ENCODE data around the gene DOCK4. TPM values are rescaled to one million over a fixed set of nuclear protein-coding genes. Genes with fewer than 3 reads are reported as not detected.

Gene DOCK4
- total RNA-seq, 1 donor from 2014 or later = 32.2 TPM

GRCh38 chr7:112068967-112069366, 137.2 kb downstream of the DOCK4 start:
- Mint-ChIP-seq H3K36me3 (ENCODE audit: low read depth, unreplicated experiment) (peaks cover 2% of the 10 kb centered on the region), H3K4me3 (ENCODE audit: unreplicated experiment) (no peak overlapping the region), H3K27ac (ENCODE audit: unreplicated experiment) (no peak overlapping the region), H3K9me3 (ENCODE audit: unreplicated experiment) (no peaks in the 10 kb centered on the region), H3K4me1 (ENCODE audit: low read depth, unreplicated experiment) (peaks cover 40% of the 10 kb centered on the region), H3K27me3 (ENCODE audit: low read depth, unreplicated experiment) (no peaks in the 10 kb centered on the region)
- Histone ChIP-seq H2AFZ (ENCODE audit: low read depth, low read length) (no peak overlapping the region), H3K27me3 (ENCODE audit: insufficient read depth, low read length) (no peaks in the 10 kb centered on the region), H3K79me2 (ENCODE audit: insufficient read depth, low read length) (no peaks in the 10 kb centered on the region), H3K4me2 (ENCODE audit: low read length) (no peak overlapping the region), H3K9me3 (ENCODE audit: insufficient read depth, low read depth, low read length) (no peaks in the 10 kb centered on the region), H4K20me1 (ENCODE audit: insufficient read depth, low read length) (no peaks in the 10 kb centered on the region), H3K9ac (ENCODE audit: low read length) (no peak overlapping the region), H3K27ac (ENCODE audit: low read depth, low read length) (no peak overlapping the region), H3K4me1 (ENCODE audit: insufficient read depth, low read length) (peaks cover 5% of the 10 kb centered on the region), H3K4me3 (ENCODE audit: insufficient read depth, low read depth, low read length) (no peak overlapping the region), H3K36me3 (ENCODE audit: insufficient read depth, low read length) (no peaks in the 10 kb centered on the region)
- TF ChIP-seq EZH2 (IDR thresholded peaks at IDR 0.05; ENCODE audit: insufficient read depth, low read length) (no peak), CTCF (IDR thresholded peaks at IDR 0.05; ENCODE audit: insufficient read depth, low read depth, low read length) (no peak)
- DNase-seq (ENCODE audit: low read depth) (no peak), FAIRE-seq (no peak)

GRCh38 chr7:112067632-112068540, 138.3 kb downstream of the DOCK4 start:
- Mint-ChIP-seq H3K4me3 (ENCODE audit: unreplicated experiment) (no peak overlapping the region), H3K27ac (ENCODE audit: unreplicated experiment) (no peak overlapping the region), H3K36me3 (ENCODE audit: low read depth, unreplicated experiment) (peaks cover under 1% of the 10 kb centered on the region), H3K27me3 (ENCODE audit: low read depth, unreplicated experiment) (no peaks in the 10 kb centered on the region), H3K4me1 (ENCODE audit: low read depth, unreplicated experiment) (peaks cover 39% of the 10 kb centered on the region), H3K9me3 (ENCODE audit: unreplicated experiment) (no peaks in the 10 kb centered on the region)
- Histone ChIP-seq H3K27me3 (ENCODE audit: insufficient read depth, low read length) (no peaks in the 10 kb centered on the region), H3K4me3 (ENCODE audit: insufficient read depth, low read depth, low read length) (no peak overlapping the region), H4K20me1 (ENCODE audit: insufficient read depth, low read length) (no peaks in the 10 kb centered on the region), H3K9ac (ENCODE audit: low read length) (no peak overlapping the region), H3K4me2 (ENCODE audit: low read length) (no peak overlapping the region), H3K4me1 (ENCODE audit: insufficient read depth, low read length) (peaks cover 5% of the 10 kb centered on the region), H3K36me3 (ENCODE audit: insufficient read depth, low read length) (no peaks in the 10 kb centered on the region), H2AFZ (ENCODE audit: low read depth, low read length) (no peak overlapping the region), H3K27ac (ENCODE audit: low read depth, low read length) (no peak overlapping the region), H3K79me2 (ENCODE audit: insufficient read depth, low read length) (no peaks in the 10 kb centered on the region), H3K9me3 (ENCODE audit: insufficient read depth, low read depth, low read length) (no peaks in the 10 kb centered on the region)
- FAIRE-seq = no peak
- no peak for TF ChIP-seq EZH2 (IDR thresholded peaks at IDR 0.05; ENCODE audit: insufficient read depth, low read length)
- no peak for TF ChIP-seq CTCF (IDR thresholded peaks at IDR 0.05; ENCODE audit: insufficient read depth, low read depth, low read length)
- no peak for DNase-seq (ENCODE audit: low read depth)

GRCh38 chr7:112067200-112067599, 139.0 kb downstream of the DOCK4 start:
- Mint-ChIP-seq H3K4me3 (ENCODE audit: unreplicated experiment) (peak overlapping the region; percentile 28), H3K4me1 (ENCODE audit: low read depth, unreplicated experiment) (peaks cover 33% of the 10 kb centered on the region), H3K27ac (ENCODE audit: unreplicated experiment) (no peak overlapping the region), H3K9me3 (ENCODE audit: unreplicated experiment) (no peaks in the 10 kb centered on the region), H3K36me3 (ENCODE audit: low read depth, unreplicated experiment) (no peaks in the 10 kb centered on the region), H3K27me3 (ENCODE audit: low read depth, unreplicated experiment) (no peaks in the 10 kb centered on the region)
- FAIRE-seq = no peak
- DNase-seq (ENCODE audit: low read depth) = no peak
- TF ChIP-seq EZH2 (IDR thresholded peaks at IDR 0.05; ENCODE audit: insufficient read depth, low read length) = no peak
- no peak for TF ChIP-seq CTCF (IDR thresholded peaks at IDR 0.05; ENCODE audit: insufficient read depth, low read depth, low read length)
- H3K4me1 ChIP-seq (ENCODE audit: insufficient read depth, low read length) = peaks cover 5% of the 10 kb centered on the region
- no peaks in the 10 kb centered on the region for H3K9me3 ChIP-seq (ENCODE audit: insufficient read depth, low read depth, low read length)
- no peaks in the 10 kb centered on the region for H3K79me2 ChIP-seq (ENCODE audit: insufficient read depth, low read length)
- no peaks in the 10 kb centered on the region for H3K27me3 ChIP-seq (ENCODE audit: insufficient read depth, low read length)
- no peak overlapping the region for H3K4me2 ChIP-seq (ENCODE audit: low read length)
- H4K20me1 ChIP-seq (ENCODE audit: insufficient read depth, low read length) = no peaks in the 10 kb centered on the region
- H3K27ac ChIP-seq (ENCODE audit: low read depth, low read length) = no peak overlapping the region
- H2AFZ ChIP-seq (ENCODE audit: low read depth, low read length) = no peak overlapping the region
- H3K36me3 ChIP-seq (ENCODE audit: insufficient read depth, low read length) = no peaks in the 10 kb centered on the region
- no peak overlapping the region for H3K9ac ChIP-seq (ENCODE audit: low read length)
- H3K4me3 ChIP-seq (ENCODE audit: insufficient read depth, low read depth, low read length) = no peak overlapping the region
